MV-4-11 (cell line): Measurements from ENCODE around the gene KCNE1.
"Not testable (repeated sequence)": the region's sequence is repeated elsewhere in the genome, so short reads cannot be mapped to it uniquely, and the experiment has no call there.

Experiments
- DNase-seq: peaks from one replicate; lab custom pipeline; 2025; lab: John Stamatoyannopoulos, UW

The KCNE1 gene

DNA sequence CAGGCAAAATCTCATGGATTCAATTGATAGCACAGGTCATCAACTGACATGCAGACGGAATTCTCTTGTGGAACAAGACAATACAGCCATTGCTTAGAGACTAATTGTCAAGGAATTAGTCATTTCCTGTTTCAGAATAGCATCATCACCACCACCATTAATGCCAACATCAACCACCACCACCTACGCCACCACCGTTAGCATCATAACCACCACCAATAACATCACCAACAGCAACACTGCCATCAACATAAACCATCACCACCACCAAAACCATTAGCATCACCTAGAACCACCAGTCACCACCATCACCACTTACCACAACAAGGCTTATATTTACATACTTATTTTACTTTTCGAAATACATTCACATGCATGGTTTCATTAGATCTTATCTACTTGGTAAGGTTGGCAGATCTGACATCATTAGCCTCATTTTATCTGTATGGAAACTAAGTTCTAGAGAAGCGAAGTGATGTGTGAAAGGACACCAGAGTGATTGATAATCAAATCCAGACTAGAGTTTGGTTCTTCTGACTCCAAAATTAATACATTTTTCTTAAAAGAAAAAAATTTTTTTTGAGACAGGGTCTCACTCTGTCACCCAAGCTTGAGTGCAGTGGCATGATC, 94.4 kb downstream of the KCNE1 start:
- DNase-seq, result not testable (repeated sequence)

DNA sequence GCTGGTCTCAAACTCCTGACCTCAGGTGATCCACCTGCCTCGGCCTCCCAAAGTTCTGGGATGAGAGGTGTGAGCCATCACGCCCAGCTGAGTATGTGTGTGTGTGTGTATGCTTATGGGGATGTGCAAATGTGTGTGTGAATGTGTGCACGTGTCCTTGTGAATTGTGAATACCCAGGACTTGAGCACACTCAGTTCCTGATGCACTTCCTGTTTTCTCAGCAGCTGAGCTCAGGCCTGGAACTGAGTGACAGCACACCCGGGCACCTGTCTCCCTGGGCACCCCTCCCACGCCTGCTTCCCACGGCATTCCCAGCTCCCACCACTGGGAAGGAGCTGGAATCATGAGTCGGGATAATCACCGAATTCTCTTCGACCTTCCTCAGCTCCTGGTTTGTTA, 104.7 kb downstream of the KCNE1 start:
- DNase-seq, result not testable (repeated sequence)

DNA sequence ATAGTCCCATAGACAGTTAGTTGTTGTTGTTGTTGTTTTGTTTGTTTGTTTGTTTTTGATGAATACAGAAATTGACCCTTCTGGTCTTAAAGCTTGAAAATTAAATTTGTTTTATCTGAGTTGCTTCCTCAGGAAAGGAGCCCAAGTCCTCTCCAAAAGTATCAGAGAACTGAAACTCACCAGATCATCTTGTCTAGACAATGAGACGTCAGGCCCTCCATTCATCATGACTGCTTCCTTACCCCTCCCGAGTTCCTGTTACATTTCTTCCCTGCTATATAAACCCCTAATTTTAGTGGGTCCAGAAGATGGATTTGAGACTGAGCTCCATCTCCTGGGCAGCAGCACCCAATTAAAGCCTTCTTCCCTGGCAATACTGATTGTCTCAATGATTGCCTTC, 105.3 kb downstream of the KCNE1 start:
- DNase-seq, result not testable (repeated sequence)

DNA sequence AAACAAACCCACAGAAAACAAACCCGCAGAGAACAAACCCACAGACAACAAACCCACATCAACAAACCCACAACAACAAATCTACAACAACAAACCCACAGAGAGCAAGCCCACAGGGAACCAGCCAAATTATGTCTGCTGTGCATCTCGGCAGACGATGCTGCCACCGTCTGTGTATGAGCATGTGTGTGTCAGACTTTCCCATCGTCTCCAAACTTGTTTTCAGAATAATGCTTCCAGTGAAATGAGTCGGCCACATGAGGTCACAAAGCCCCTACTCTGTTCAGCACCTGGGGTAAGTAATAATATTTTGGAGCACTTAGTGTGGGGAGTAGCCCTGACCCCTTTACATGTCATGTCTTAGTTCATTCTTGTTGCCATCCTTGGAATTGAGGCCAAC, 105.9 kb downstream of the KCNE1 start:
- DNase-seq, result not testable (repeated sequence)

DNA sequence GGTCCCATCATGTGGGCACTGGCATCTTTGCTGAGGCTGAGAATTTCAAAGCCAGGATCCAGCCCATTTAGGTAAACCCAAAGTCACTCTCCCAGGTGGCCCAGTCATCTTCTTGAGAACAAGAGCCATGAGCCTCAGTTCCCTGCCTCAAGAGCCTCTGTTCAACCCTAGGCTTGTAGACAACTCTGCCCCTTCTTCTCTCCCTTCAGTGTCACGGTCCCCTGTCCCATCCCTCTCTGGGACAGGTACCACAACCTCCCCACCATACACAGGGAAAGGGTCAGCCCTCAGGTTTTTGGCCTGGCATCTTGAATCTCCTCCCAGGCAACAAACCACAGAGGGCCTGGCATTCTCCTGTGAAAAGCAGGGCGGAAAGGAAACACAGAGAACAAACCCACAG, 106.3 kb downstream of the KCNE1 start:
- not testable (repeated sequence) for DNase-seq

DNA sequence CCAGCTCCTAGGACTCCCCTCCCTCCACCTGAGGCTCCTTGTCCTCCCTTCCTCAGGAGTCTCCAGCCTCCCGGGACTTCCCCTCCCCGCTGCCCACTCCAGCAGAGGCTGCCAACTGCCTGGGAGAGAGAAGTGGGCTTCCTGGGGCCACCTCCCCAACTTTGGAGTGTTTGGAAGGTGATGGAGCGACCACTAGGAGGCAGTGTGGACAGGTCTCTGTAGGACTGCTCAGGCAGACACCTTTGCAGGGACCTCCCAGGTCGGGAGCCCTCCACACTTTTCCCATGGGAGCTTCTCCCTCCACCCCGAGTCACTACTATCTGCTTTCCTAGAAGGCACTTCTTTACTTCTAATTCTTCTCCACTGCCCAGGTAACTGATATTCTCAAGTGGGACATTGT, 107.3 kb downstream of the KCNE1 start:
- not testable (repeated sequence) for DNase-seq

DNA sequence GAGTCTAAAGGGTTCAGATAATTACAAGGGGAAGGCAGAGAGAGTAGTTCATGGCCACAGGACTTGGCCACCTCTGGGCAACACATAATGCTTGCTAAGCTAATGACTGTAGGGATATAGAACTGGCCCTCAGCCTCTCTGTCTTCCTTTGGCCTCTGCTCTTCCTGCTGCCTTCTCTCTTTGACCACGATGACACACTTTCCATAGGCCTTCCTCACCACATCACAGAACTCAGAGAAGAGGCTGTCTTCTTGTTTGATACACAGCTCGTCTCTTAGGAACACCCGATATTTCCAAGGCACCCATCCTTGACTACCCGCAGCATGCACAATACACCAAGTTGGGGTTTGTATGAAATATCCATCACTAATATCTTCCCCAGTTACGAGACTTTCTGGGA, 111.5 kb downstream of the KCNE1 start:
- not testable (repeated sequence) for DNase-seq
